MM.1S (cell line): ENCODE results near the gene GMPR2.

Experiments
- DNase-seq: peaks from one replicate; pipeline ENCODE4 v3.0.0-alpha.2; 2015
- H2AFZ ChIP-seq: fragments of 300-600 bp; sonication (generic); 2 replicates; pipeline ENCODE4 v1.6.0; 2016; ENCODE audit warnings: antibody characterized with exemption, low read length
- H3F3A ChIP-seq: fragments of 300-600 bp; sonication (generic); 2 replicates; pipeline ENCODE4 v1.6.1; 2016; ENCODE audit warnings: mild to moderate bottlenecking, antibody characterized with exemption, low read length, moderate library complexity, mixed read lengths; ENCODE audit not compliant: insufficient read depth
- H3K27ac ChIP-seq: fragments of 300-600 bp; sonication (generic); 2 replicates; pipeline ENCODE4 v1.5.1; 2016; ENCODE audit warnings: mild to moderate bottlenecking, low read length
- H3K27me3 ChIP-seq: fragments of 300-600 bp; sonication (generic); replicated peaks from 2 replicates; pipeline ENCODE4 v1.6.0; 2016; ENCODE audit warnings: low read length; ENCODE audit not compliant: insufficient read depth
- H3K36me3 ChIP-seq: fragments of 300-600 bp; sonication (generic); replicated peaks from 2 replicates; pipeline ENCODE4 v1.6.1; 2016; ENCODE audit warnings: mild to moderate bottlenecking, low read length, mixed read lengths; ENCODE audit not compliant: insufficient read depth
- H3K4me1 ChIP-seq: fragments of 300-600 bp; sonication (generic); 2 replicates; pipeline ENCODE4 v1.6.1; 2016; ENCODE audit warnings: low read length, mixed read lengths
- H3K4me2 ChIP-seq: fragments of 300-600 bp; sonication (generic); 2 replicates; pipeline ENCODE4 v1.6.0; 2016; ENCODE audit warnings: low read depth, low read length
- H3K4me3 ChIP-seq: fragments of 300-600 bp; sonication (generic); 2 replicates; pipeline ENCODE4 v1.5.1; 2016; ENCODE audit warnings: low read length, mixed read lengths
- H3K79me2 ChIP-seq: fragments of 300-600 bp; sonication (generic); 2 replicates; pipeline ENCODE4 v1.6.1; 2016; ENCODE audit warnings: mixed run types, low read length, mixed read lengths
- H3K9ac ChIP-seq: fragments of 300-600 bp; sonication (generic); 2 replicates; pipeline ENCODE4 v1.6.1; 2016; ENCODE audit warnings: low read length, mixed read lengths
- H3K9me2 ChIP-seq: fragments of 300-600 bp; sonication (generic); replicated peaks from 2 replicates; pipeline ENCODE4 v1.6.1; 2016; ENCODE audit warnings: mild to moderate bottlenecking, low read length, mixed read lengths; ENCODE audit not compliant: insufficient read depth
- H3K9me3 ChIP-seq: fragments of 300-600 bp; sonication (generic); replicated peaks from 2 replicates; pipeline ENCODE4 v1.6.1; 2016; ENCODE audit warnings: mild to moderate bottlenecking, low read length, mixed read lengths; ENCODE audit not compliant: insufficient read depth
- H4K20me1 ChIP-seq: fragments of 300-600 bp; sonication (generic); 2 replicates; pipeline ENCODE4 v1.6.1; 2016; ENCODE audit warnings: mild to moderate bottlenecking, low read length, moderate library complexity, mixed read lengths; ENCODE audit not compliant: insufficient read depth
- EZH2 ChIP-seq: fragments of 300-600 bp; sonication (generic); optimal IDR thresholded peaks from 2 replicates; pipeline ENCODE3; 2017; ENCODE audit warnings: low read depth, mild to moderate bottlenecking, antibody characterized with exemption, low read length, mixed read lengths
- EZH2phosphoT487 ChIP-seq: fragments of 300-600 bp; sonication (generic); IDR thresholded peaks from 2 replicates; pipeline ENCODE4 v1.6.1; 2018; ENCODE audit warnings: antibody characterized with exemption, low read length
- TF ChIP-seq, protein P1 (sequence below): fragments of 300-600 bp; sonication (generic); IDR thresholded peaks from 2 replicates; pipeline ENCODE4 v1.5.1; 2016; ENCODE audit warnings: antibody characterized with exemption, low read length, mixed read lengths

GMPR2 gene

DNA sequence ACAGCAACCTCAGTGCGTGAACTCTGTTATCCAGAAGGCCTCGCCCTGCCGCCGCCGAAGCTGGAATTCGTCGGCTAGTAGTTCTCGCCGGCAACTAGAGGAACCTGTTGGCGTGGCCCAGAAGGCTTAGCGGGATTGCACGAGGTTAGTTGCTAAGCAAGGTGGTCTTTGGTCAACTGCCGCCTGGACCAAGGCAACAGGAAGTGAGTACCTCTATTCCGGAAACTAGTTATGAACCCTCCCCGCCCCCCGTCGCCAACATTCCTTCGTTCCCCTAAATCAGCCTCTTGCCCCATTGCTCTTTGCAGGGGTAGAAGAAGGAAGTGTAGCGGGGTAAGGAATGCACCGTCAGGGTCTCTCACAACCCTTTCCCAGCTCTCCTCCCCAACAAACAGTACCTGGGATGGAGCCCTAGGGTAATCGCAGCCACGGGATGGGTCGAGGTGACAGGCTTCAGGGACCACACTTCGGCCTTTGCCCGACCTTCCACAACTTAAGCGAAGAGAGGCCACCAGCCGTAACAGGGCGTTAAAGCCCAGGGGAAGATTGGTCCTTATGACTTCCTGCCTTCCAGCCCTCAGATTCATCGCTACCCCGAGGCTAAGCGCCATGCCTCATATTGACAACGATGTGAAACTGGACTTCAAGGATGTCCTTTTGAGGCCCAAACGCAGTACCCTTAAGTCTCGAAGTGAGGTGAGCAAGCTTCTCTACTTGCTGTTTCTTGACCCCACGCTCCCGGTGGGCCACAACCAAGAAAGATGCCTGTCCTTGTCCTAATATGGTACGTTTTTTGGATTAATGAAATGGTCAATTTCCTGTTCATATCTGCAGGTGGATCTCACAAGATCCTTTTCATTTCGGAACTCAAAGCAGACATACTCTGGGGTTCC is at the start of gene GMPR2:
GMPR2 (plus strand) TSS at position 285 of the 893 bp plus-strand sequence; CDS start at position 610, 325 bp downstream.
- no peak for DNase-seq

DNA sequence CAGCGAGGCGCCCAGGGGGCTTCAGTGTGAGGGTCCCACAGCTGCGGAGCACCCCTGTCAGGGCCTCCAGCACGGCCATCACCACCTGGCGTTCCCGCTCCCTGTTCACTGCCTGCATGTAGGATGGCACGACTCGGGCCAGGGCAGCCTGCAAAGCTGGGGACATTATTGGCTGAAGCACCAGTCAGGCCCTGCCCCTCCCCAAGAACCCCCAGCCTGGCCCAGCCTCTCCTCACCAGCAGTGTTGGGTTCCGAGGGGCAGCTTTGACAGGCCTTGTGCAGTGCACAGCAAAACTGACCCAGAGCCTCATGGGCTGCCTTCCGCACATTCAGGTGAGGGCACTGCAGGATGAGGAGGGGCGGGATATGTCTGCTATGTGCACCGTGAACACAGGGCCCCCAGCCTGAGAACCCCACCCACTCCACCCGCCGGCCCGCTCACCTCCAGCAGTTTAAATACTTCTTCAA is 49.7 kb upstream of the GMPR2 start:
- no peaks in the 10 kb centered on the region for H3K9me2 ChIP-seq
- no peak for DNase-seq
- no peaks in the 10 kb centered on the region for H4K20me1 ChIP-seq
- peaks cover 4% of the 10 kb centered on the region; the same call in 1 of the 2 replicates for H3K79me2 ChIP-seq
- no peak overlapping the region for H3K27ac ChIP-seq
- no peak overlapping the region for H2AFZ ChIP-seq
- no peaks in the 10 kb centered on the region for H3K9me3 ChIP-seq
- H3K4me3 ChIP-seq: no peak overlapping the region
- H3K9ac ChIP-seq: no peak overlapping the region
- no peak overlapping the region for H3K4me2 ChIP-seq
- peaks cover 5% of the 10 kb centered on the region; the same call in 1 of the 2 replicates for H3K4me1 ChIP-seq
- H3F3A ChIP-seq: 0 out of 2 replicates have a peak, but pooled peaks cover 3% of the 10 kb centered on the region
- TF ChIP-seq EZH2: no peak
- TF ChIP-seq, protein P1, sequence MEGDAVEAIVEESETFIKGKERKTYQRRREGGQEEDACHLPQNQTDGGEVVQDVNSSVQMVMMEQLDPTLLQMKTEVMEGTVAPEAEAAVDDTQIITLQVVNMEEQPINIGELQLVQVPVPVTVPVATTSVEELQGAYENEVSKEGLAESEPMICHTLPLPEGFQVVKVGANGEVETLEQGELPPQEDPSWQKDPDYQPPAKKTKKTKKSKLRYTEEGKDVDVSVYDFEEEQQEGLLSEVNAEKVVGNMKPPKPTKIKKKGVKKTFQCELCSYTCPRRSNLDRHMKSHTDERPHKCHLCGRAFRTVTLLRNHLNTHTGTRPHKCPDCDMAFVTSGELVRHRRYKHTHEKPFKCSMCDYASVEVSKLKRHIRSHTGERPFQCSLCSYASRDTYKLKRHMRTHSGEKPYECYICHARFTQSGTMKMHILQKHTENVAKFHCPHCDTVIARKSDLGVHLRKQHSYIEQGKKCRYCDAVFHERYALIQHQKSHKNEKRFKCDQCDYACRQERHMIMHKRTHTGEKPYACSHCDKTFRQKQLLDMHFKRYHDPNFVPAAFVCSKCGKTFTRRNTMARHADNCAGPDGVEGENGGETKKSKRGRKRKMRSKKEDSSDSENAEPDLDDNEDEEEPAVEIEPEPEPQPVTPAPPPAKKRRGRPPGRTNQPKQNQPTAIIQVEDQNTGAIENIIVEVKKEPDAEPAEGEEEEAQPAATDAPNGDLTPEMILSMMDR: no peak
- no peak for TF ChIP-seq EZH2phosphoT487
- H3K27me3 ChIP-seq: no peaks in the 10 kb centered on the region
- no peaks in the 10 kb centered on the region for H3K36me3 ChIP-seq

More for the DNA sequence above, at the start of gene GMPR2:
- Histone ChIP-seq H3K9ac (peak within 1 kb of the TSS; percentile 66), H3F3A (no peaks in the 10 kb centered on the region), H2AFZ (peak within 1 kb of the TSS; percentile 82), H4K20me1 (no peaks in the 10 kb centered on the region), H3K9me2 (no peaks in the 10 kb centered on the region), H3K27ac (peak within 1 kb of the TSS; percentile 73; the same call in 1 of the 2 replicates), H3K9me3 (no peaks in the 10 kb centered on the region), H3K4me1 (peaks cover 5% of the 10 kb centered on the region), H3K27me3 (no peaks in the 10 kb centered on the region), H3K79me2 (peaks cover 30% of the 10 kb centered on the region), H3K4me3 (peak within 1 kb of the TSS; percentile 81), H3K36me3 (no peaks in the 10 kb centered on the region), H3K4me2 (peak within 1 kb of the TSS; percentile 81)
- TF ChIP-seq EZH2: no peak
- no peak for TF ChIP-seq EZH2phosphoT487
- TF ChIP-seq, protein P1: no peak

DNA sequence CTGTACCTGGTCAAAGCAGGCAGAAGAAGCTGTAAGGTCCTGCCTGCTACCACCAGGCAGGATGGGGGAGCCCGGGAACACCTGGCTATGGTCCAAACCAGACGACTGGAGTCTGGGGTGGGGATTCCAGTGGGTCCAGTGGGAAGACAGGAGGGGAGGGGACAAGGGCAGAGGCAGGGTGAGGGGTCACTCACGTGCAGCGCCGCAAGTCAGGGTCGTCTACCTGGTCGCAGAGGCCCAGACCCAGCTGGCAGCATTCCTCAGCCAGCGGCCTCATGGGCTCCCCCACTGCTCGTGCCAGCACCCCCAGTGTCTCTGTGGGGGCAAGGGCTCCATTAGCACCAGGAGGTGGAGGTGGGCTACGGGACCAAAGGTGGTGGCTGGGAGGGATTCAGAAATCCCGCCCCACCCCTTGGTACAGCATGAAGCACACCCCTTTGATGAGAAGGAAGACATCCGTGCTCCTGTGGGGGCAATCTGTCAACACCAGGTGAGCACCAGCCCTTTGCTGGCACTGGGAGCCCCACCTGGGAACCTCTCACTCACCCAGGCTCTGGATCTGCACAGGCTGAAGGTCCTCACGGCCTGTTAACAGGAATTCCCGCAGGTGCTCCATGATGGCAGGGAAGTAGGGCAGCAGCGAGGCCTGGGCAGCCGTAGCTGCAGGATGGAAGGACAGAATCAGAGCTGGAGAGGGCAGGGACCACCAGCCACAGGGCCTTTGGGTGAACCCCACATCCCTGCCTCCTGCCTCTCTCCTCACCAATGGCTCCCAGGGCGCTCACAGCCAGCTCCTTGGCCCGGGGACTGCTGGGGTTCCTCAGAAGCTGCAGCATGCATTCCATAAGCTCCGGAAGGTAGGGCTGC is 48.4 kb upstream of the GMPR2 start:
- H3K4me3 ChIP-seq: no peak overlapping the region
- no peaks in the 10 kb centered on the region for H3K27me3 ChIP-seq
- H3K4me2 ChIP-seq: no peak overlapping the region
- peaks cover 5% of the 10 kb centered on the region; the same call in 1 of the 2 replicates for H3K4me1 ChIP-seq
- H3K36me3 ChIP-seq: no peaks in the 10 kb centered on the region
- H4K20me1 ChIP-seq: no peaks in the 10 kb centered on the region
- no peak overlapping the region for H2AFZ ChIP-seq
- TF ChIP-seq EZH2phosphoT487 (no peak), EZH2 (no peak)
- TF ChIP-seq, protein P1: no peak
- H3K9ac ChIP-seq: no peak overlapping the region
- peaks cover 4% of the 10 kb centered on the region; the same call in 1 of the 2 replicates for H3K79me2 ChIP-seq
- no peak for DNase-seq
- no peak overlapping the region for H3K27ac ChIP-seq
- no peaks in the 10 kb centered on the region for H3K9me2 ChIP-seq
- H3F3A ChIP-seq: peaks cover 12% of the 10 kb centered on the region
- no peaks in the 10 kb centered on the region for H3K9me3 ChIP-seq
